HuH-7 (cell line): ENCODE results near the gene PROM1.

Experiments used
- DNase-seq: peaks from one replicate; pipeline ENCODE4 v3.0.0; 2011; ENCODE audit warnings: low spot score

The PROM1 gene

DNA sequence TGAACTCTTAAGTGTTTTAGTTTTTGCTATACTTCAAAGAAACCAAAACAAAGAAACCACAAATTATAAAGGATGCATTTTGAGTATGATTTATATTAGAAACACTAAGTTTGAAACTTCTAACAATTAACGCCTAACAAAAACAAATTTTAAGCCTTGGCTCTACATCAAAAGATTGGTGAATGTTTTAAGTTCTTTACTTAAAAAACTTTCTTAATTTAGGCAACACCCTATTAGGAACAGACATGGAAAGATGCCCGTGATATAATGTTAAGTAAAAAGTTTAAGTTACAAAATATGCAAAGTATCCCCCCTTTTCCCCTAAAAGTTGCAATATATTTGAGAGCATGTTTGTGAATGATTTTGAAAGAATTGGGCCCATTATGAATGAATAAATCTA lies 21.2 kb downstream of the PROM1 start:
- DNase-seq, result no peak

DNA sequence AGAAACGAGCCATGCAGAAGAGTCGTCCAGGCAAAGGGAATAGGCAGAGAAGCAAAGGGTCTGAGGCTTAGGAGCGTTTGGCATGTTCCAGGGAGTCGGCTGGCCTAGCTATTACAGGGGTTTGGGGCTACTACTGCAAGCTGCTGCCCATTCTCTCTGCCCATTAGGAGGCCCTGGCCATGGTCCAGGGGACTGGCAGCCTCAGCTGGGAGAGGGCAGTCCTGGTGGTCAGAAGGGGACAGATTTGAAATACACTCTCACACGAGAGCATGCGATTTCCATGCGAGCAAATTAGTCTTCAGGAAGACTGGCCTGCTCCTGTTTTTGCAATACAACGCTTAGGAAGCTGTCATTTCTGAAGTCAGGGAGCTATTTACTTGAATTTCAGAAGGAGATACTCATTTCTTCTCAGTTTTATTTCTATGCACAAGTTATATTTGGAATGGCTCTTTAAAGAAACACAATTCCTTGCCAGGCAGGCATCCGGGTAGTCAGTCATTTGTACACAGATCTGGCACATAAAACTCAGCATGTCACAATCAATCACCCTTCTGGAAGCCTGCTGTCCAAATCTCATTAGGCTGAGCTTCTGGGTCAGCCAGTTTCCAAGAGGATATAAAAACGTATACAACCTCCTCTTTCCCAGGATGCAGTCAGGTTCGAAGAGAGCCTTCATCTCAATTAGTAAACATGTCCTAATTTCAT lies 27.0 kb downstream of the PROM1 start:
- DNase-seq, result no peak

- DNase-seq, result no peak
Measured at GRCh38 chr4:16055873-16056272, 27.9 kb downstream of the PROM1 start.

DNA sequence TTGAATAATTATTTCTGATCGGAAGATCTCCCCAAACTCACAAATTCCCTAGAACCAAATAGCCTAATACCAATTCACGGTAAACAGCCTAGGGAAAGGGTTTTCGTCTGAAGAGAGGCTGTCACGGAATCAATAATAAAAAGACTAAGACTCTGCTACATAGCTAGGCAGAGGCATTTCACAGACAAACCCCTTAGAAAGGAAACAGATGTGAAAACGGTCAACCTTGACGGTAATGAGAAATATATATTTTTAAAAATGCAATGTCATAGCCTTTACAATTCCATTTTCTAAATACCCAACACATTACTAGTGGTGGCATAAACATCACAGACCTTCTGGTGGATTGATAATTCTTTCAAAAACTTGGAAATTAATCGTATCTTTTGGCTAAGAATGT lies 28.4 kb downstream of the PROM1 start:
- DNase-seq, result no peak

DNA sequence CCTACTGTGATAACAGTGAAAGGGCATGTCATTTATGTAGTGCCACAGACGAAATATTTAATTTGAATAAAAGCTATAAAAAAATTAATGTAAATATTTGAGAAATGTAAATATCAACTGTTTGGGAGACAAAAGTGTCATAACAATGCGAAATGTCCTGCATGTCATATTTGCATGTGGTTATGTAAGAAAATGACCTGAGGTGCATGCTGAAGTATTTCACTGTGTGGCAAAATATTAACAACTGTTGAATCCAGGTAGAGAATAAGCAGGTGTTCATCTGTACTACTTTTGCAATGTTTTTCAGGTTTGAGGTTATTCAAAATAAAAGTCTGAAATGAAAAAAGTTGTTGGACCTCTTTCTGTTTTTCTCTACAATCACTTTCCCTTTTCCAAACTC lies 30.9 kb downstream of the PROM1 start:
- DNase-seq, result no peak

DNA sequence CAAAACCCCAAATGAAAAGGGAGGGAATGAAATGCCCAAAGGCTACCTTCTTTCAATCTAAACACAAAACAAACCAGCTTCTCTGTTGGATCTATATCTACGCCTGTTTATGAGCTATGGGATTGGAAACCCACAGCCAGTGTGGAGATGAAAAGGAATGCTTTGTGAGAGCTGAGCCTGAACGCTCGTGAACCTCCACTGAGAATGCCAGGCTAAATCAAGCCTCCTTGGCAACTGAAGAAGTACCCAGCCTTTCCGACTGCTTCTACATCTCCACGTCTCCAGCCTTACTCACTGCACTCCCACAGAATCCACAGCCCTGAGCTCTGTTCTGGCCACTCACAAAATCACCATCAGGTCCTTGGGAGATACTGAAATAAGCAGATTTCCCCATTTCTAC lies 31.8 kb downstream of the PROM1 start:
- DNase-seq, result no peak

DNA sequence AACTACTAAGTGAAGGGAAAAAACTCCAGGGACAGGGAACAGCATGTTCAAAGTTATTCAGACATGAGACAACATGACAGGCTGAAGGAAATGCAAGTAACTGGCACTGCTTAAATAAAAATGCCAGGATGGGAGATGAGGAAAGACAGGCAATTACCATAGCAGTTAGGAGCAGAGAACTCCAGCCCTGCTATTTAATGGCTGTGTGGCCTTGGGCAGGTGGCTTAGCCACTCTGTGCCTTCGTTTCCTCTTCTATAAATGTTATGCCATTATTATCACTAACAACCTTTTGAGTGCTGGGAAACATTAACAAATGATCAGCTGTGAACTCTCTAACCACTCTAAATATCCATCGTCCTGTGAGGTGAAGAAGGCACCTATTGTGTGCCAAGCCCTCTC lies 32.7 kb downstream of the PROM1 start:
- no peak for DNase-seq

GRCh38 chr4:16050669-16051068 lies 33.2 kb downstream of the PROM1 start:
- DNase-seq, result no peak

DNA sequence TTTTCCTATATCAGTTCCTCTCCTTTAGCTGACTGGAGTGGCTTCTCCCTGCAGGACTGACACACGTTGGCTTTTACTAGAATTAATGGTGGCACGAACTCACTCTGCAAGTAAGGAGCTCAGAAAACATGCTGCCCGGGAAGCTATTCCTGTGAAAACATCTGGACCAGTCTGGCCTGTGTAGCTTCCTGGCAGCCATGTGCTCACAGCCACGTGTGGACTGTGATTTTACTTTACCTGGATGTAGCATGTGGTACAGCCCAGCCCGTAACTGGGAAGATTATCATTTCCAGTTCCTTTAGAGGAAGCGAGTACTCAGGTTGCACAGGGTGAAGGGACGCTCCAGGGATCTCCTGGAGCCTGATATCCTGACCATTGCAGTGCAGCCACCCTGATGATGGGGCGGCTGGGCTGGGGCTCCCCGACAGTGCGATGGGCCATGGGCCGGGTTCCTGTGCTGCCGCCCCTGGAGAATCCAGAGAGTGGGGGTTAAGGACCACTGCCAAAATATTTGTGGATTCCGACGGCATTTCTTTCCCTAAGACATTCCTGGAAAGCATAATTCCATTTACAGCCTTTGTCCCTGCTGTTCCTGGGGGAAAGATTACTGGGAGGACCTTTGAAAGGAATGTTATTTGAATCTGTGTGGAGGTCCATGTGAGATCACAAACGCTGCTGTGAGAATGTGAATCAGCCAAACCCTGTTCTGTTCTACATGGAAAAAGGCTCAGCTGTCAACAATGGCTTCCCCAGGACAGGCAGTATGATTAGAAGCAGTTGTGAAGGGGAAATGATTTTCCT lies 35.0 kb downstream of the PROM1 start:
- DNase-seq, result no peak

DNA sequence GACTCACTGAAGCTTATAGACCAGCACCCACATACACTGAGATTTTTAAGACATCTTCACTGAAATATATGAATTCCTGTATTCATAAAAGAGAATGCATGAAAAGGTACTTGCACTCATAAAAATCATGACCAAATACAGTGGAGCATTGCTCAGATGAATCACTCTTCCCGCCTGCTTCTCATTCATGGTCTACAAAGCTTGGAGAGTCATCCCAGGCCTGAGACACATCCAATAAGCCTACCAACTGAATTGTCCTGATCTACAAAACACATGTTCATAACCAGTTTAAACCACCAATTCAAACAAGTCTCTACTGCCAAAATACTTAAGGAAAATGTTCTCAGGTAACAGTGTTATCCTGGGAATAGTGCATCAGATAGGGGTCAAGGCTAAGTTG lies 38.1 kb downstream of the PROM1 start:
- no peak for DNase-seq

- DNase-seq, result no peak
Measured at GRCh38 chr4:16043642-16044498, 40.0 kb downstream of the PROM1 start.

DNA sequence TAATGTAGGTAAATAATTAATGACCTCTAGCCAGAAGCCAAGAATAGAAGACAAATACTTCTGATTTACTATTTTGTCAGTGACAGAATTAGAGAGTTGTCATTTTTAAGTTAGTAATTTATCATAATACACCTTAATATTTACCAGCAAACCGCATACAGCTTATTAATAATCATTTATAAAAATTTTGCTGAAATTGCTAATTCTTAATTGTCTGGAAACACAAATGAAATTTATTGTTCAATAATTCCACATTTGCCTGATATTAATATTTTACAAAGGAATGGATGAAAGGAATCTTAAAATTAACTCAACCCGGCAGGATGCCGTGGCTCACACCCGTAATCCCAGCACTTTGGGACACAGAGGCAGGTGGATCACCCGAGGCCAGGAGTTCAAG lies 44.7 kb downstream of the PROM1 start:
- DNase-seq, result no peak

DNA sequence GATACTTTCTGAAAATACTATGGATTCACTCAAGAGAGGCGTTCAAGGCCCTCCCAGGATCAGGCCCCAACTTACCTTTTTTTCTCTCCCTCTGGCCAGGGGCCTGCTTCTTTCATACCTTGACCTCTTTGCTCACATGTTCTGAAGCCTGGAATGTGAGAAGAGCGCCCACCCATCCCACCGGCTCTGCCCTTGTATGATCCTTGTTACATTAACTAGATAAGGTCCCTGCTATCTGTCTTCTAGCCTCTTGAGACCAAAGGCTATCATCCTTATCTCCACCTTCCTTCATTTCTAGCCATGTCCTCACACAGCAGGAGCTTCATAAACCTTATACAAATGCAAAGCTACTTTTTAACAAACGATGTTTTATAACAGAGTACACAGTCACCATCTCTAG lies 45.9 kb downstream of the PROM1 start:
- DNase-seq, result no peak

DNA sequence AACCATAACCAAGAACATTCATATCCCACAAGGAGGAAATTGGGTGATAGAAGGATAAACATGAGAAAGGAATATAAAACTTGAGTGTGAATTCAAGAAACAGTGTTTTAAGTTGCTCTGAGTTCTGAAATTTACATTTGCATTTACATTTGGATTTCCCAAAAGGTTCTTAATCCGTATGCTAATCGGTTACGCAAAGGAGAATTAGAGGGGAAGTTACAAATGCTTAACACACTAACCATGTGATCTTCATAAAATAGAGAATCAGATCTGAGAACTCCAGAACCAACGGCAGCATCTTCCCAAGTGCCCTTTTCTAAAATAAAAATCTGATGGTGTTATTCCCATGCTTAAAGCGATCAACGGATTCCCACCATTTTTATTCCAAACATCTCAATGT lies 48.0 kb downstream of the PROM1 start:
- no peak for DNase-seq

DNA sequence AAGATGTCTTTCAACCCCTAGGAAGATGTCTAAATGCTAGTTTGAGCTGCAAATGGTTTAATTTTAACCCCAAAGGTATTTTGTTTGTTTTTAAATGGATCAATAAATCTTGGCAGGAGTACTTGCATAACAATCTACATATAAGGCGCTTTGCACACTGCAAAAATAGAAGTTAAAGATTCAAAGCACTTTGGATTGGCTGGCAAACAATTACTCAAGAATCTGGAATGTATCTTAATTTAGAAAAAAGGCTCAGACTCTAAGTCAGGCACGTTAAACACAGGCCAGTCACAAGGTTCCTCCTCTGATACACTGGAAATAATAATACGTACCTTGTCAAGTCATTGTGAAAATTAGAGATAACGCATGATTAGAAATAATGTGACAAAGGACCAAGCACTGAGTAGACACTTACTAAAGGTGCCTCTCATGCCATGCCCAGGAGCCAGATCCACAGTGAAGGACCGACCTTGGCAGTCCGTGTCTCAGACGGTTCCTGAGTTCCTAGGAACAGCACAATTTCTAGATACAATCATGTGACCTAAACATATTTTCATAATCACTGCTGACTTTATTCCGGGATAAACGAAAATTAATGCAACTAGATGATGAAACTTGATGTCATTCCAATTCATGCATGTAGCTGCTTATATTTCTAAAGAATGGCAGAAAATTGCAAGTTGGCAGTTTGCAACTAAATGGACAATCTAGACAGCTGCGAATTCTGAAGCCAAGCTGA lies 49.6 kb downstream of the PROM1 start:
- no peak for DNase-seq

DNA sequence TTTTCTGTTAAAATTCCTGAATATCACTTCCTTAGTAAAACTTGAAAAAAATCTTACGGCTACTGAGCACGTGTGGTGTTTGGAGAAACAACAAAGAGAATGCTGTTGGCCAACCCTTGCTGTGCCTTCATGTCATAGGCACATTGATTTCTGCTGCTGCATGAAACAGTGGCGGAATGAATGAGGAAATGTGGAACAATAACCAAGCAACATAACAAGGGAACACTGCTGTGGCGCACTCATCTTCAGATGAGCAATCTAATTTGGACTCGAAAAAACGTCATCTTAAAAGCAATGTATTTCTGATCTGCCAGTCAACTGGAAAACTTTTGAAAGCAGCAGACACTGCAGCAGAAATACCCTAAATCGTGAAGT lies 51.4 kb downstream of the PROM1 start:
- no peak for DNase-seq

DNA sequence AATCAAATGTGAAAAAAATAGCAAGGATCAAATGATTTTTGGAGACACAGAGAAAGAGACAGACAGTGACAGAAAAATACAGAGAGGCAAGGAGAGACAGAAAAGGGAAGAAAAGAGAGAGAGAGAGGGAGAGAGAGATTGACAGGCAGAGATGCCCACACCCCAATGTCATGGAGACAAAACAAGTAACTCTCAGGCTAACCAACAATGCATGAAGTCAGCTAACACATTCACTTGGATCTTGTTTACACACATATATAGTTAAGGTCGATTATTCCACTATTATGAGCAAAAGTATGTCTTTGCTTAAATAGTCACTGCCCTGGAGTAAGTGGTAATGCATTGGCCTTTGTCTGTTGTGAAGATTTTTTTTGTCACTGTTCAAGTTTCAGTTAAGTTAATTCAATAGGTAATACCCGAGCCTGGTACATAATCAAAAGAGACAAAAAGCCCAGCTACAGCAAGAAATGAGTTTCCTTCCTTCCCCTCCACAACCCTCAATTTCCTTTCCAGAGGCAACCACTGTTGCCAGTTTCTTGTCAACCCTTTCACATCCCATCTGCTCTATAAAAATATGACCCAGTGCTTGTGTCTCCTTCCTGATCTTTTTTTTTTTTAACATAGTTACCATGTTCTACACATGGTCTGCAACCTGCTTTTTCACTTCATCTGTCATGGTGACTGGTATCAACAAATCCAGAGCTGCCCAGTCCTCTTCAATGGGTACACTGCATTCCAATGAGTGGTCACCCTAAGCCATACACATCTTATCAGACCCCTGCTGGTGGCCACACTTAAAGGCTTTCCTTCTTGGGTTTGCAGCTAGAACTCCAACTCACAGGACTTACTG lies 52.1 kb downstream of the PROM1 start:
- DNase-seq, result no peak

DNA sequence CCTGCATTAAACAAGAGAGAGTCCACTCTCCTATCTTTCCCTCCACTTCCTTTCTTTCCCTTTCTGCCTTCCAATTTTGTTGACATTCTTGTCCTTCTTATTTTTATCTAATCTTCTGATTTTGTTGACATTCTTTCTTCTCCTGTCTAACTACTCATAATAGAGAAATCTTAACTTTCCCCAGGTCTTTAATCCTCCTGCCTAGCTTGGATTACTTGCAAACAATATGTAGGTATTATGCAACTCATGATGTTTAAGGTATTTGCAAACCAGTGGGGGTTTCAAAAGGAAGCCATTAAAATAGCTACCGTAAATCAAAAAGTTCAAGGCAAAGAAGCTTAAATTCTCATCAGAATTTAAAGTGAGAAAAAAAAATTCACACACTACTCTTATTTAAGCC lies 53.9 kb downstream of the PROM1 start:
- peak; percentile 33 for DNase-seq

GRCh38 chr4:16029262-16029661 lies 54.6 kb downstream of the PROM1 start:
- DNase-seq, result no peak

DNA sequence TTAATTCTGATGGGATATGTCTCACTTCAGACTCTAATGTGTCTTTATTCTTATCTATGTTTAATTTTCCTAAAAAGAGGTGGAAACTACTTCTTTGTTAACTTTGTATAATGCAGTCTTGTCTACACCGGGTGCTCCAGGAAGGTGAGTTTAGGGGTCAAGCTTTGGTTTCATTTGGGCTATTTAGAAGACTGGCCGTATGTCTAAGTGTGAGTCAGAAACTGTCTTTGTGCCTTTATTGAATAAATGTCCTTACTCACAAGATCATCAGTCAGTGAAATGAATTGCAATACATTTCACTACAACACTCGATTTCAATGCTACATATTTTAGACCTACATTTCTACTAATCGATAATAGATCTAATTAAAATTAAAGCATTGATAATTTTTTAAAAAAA lies 56.2 kb downstream of the PROM1 start:
- DNase-seq, result no peak

DNA sequence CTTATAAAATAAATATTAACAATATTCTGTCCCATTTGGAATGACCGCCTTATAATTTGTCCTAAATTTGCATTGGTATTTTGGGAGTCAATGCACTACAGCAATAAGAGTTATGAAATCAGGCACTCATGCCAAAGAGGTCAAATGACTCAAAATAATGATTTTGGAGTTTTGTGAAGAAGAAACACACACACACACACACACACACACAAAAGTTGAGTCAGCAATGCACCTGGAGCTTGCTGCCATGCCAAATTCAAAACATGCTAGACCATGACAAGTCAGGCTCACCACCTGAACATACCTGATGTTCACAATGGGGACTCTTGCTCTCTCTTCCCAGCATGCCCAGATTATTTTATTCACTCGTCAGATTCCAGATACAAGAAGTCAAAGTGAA lies 56.7 kb downstream of the PROM1 start:
- DNase-seq, result no peak
